AG09309 (cell line): ENCODE results near the gene CACNA1B.

Experiments
- DNase-seq: peaks from one replicate; pipeline ENCODE4 v3.0.0-alpha.2; 2010; ENCODE audit warnings: low read depth
- H3K4me3 ChIP-seq: 2 replicates; pipeline ENCODE4 v1.5.1; 2011; ENCODE audit warnings: mild to moderate bottlenecking, low read depth, low read length, moderate library complexity; ENCODE audit not compliant: control insufficient read depth
- CTCF ChIP-seq: IDR thresholded peaks from 2 replicates; pipeline ENCODE4 v1.5.1; 2011; ENCODE audit warnings: mild to moderate bottlenecking, low read depth, low read length, inconsistent platforms; ENCODE audit not compliant: insufficient read depth, control insufficient read depth; ENCODE audit errors: missing control alignments

CACNA1B gene

DNA sequence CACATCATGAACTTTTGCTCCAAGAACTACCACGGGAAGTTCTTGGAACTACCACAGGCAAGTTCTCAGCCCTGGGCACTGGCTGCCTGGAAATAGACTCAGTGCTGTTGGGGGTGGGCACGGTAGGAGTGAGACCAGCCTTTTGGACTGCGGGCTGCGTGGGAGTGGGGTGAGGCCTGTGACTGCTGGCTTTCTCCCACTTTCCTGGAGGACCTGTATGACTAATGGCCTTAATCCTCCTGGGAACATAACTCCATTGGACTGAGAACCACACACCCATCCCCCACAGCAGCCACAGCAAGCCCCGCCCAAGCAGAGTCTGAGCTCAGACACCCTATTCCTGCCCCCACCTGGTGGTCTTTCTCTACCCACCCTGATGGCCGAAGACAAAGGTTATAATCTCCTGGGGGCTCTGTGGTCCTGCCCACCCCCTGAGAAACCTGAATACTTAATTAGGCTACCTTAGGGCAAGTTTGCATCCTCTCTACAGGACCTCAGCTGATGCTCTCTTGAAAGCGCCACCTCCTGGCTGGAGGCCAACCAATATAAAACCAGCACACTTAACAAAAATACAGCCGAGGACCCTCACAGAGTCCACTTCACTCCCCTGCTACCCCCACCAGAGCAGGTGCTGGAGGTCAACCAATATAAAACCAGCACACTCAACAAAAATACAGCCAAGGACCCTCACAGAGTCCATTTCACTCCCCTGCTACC is 112.6 kb downstream of the CACNA1B start:
- DNase-seq = no peak
- TF ChIP-seq CTCF = no peak
- H3K4me3 ChIP-seq = no peak overlapping the region

GRCh38 chr9:138003485-138004190 is 126.1 kb downstream of the CACNA1B start:
- H3K4me3 ChIP-seq = no peak overlapping the region
- TF ChIP-seq CTCF = no peak
- no peak for DNase-seq

GRCh38 chr9:138006576-138007233 is 129.1 kb downstream of the CACNA1B start:
- no peak for DNase-seq
- no peak for TF ChIP-seq CTCF
- H3K4me3 ChIP-seq = no peak overlapping the region

- no peak for DNase-seq
- TF ChIP-seq CTCF = no peak
- no peak overlapping the region for H3K4me3 ChIP-seq
Observed at GRCh38 chr9:138007566-138007917, 130.0 kb downstream of the CACNA1B start.

- DNase-seq = no peak
Observed at GRCh38 chr9:138007918-138008841, 130.6 kb downstream of the CACNA1B start.

More at GRCh38 chr9:138007918-138008841, 130.6 kb downstream of the CACNA1B start:
- no peak overlapping the region for H3K4me3 ChIP-seq
- no peak for TF ChIP-seq CTCF
